G401.6 (cell line): Measurements from ENCODE around the gene MS4A6E.

Experiments used
- FAIRE-seq: peaks from 2 replicates; lab custom pipeline; 2012; peaks lifted over from hg19 to GRCh38; lab: Jason Lieb, UNC

The MS4A6E gene

DNA sequence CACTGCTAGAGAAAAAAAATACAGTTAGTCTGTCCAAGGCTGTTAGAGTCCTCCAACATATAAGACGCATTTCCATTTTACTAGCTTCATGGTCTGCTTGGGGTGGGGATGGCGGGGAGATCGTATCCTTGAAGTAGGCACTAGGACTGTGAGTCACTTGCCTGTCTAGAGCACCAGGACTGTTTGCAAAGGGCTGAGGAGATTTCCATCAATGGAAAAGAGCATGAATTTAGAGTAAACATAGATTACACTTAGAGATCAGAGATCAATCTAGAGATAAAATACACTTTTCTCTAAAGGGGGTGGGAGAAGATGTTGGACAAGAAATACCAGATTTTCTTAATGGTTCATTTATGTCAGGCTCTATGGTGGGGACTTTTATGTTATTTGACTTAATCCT is 49.5 kb downstream of the MS4A6E start:
- FAIRE-seq = no peak

DNA sequence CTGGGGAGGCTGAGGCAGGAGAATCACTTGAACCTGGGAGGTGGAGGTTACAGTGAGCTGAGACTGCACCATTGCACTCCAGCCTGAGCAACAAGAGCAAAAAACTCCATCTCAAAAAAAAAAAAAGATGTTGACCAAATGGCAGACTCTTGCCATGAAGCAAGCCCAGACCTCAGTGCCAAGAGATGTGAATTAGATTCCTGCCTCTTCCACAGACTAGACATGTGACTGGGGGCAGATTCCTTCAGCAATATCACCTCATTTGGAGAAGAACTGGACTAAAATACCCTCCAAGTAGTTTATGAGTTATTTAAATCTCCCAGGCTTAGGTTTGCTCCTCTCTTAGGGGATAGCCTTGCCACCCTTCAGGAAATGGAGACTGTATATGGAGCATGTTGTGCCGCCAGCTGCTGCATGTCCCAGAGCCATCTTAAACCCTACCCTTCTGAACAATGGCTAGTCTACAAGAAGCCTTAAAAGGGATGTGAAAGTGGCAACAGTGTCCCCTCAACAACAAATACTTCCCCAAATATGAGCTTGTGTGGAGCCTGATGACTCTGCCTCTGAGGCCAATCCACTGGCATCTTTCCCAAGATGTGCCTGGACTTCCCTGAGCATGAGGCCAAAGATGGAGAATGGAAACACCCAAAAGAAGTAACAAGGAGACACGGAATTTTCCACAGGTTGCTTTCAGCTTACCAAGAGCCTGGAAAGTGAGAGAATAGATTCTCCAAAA is 50.5 kb downstream of the MS4A6E start:
- FAIRE-seq = no peak

DNA sequence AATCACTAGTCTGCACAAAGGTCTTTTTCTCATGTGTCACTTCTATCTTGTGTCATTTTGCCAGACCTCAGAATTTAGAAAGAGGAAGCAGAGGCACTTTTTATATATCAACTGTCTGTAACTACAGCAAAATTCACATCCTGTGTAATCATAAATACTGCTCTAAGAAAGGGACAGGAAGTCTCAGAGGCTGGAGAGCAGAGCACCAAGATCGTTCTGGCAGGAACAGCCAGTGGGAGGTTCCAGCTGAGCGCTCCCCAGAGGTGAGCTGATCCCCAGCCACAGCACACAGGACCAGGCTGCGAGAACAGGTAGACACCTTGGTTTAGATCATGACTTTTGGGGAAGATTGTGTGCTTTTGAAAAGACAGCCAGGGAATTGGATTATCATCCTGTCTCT is 51.3 kb downstream of the MS4A6E start, which contains the start of gene MS4A7:
TSS of gene MS4A7 (plus strand) at position 179 of the 400 bp plus-strand sequence. CDS start 4,610 bp downstream, outside the sequence.
- FAIRE-seq = no peak

DNA sequence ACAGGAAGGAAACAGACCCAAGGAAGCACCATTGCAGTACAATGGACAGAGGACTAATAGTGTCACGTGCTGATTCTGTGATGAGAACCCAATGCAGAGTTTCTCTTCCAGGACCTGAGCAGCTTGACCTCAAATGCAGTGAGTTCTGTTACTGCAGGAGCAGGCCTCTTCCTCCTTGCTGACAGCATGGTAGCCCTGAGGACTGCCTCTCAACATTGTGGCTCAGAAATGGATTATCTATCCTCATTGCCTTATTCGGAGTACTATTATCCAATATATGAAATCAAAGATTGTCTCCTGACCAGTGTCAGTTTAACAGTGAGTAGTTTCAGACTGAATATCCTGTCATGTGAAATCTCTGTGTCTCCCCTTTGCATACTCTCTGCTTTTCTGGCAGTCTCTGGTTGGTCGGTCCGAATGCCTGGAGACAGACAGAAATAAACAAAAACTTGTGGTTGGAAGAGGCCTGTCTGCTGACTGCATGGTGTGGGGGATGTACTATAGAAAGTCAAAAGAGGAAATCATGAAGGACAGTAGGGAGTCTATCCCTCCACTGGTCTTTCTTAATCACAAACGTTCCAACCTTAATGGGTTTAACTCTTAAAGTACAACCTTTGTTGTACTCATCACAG is 62.3 kb downstream of the MS4A6E start:
- no peak for FAIRE-seq

DNA sequence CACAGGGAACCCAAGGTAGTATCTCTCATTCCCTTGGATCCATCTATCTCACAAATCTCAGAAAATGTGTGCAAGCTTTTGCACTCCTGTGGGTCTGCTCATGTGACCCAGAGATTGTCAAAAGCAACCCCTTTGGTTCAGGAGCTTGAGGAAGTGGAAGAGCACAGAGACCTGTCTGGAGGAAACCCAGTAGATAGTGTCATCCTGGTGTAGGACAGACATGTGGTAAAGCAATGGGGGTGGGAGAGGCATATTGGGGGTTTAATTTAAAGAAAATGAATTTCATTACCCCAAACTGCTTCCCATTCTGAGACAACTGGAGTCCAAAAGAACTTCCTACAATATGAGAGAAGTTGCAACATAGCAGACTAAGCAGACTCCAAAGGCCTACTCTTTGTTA is 63.4 kb downstream of the MS4A6E start:
- no peak for FAIRE-seq
